HG03457 (cell line): Measurements from ENCODE around the gene MYEF2.

Source experiments
- ATAC-seq: cut with Tn5 transposase; IDR thresholded peaks from one replicate; pipeline ENCODE4 v1.9.1; 2021; ENCODE audit warnings: moderate number of reproducible peaks; ENCODE audit not compliant: unreplicated experiment

Gene MYEF2

GRCh38 chr15:48089702-48090101 lies 88.4 kb downstream of the MYEF2 start:
- no peak for ATAC-seq

- no peak for ATAC-seq
Measured at GRCh38 chr15:48087844-48088243, 90.3 kb downstream of the MYEF2 start.

- no peak for ATAC-seq
Measured at GRCh38 chr15:48086576-48086975, 91.5 kb downstream of the MYEF2 start.

GRCh38 chr15:48086133-48086532 lies 92.0 kb downstream of the MYEF2 start:
- ATAC-seq: no peak

GRCh38 chr15:48085591-48085930 lies 92.5 kb downstream of the MYEF2 start:
- no peak for ATAC-seq

- no peak for ATAC-seq
Measured at GRCh38 chr15:48084759-48085590, 93.1 kb downstream of the MYEF2 start.
